Uterus (tissue), 4 donors: ENCODE data around the gene SUCLG2. TPM values are rescaled to one million over a fixed set of nuclear protein-coding genes. Genes with fewer than 3 reads are reported as not detected.

Experiments used
- DNase-seq, 2 donors: peaks; one replicate each; pipeline ENCODE4 v3.0.0-alpha.2; 2019 to 2020
- H3K27ac ChIP-seq, 2 donors: fragments of 200-600 bp; sonication (generic); 1 replicate in 1 of 2; 2 replicates in 1 of 2; pipeline ENCODE4 v1.5.1; 2016 to 2018
- H3K27me3 ChIP-seq, 2 donors: fragments of 200-600 bp; sonication (generic); one replicate each; pipeline ENCODE4 v1.5.1; 2018 to 2019; ENCODE audit warnings: control low read depth in 1 of 2
- H3K36me3 ChIP-seq, 2 donors: fragments of 200-600 bp; sonication (generic); one replicate each; pipeline ENCODE4 v1.5.1; 2019; ENCODE audit warnings: control low read depth in 1 of 2
- H3K4me1 ChIP-seq, 2 donors: fragments of 200-600 bp; sonication (generic); one replicate each; pipeline ENCODE4 v1.5.1; 2018 to 2019; ENCODE audit warnings: control low read depth in 1 of 2
- H3K4me3 ChIP-seq, 2 donors: fragments of 200-600 bp; sonication (generic); 1 replicate in 1 of 2; 2 replicates in 1 of 2; pipeline ENCODE4 v1.5.1; 2018 to 2019; ENCODE audit warnings: mild to moderate bottlenecking in 1 of 2
- H3K9me3 ChIP-seq, 2 donors: fragments of 200-600 bp; sonication (generic); one replicate each; pipeline ENCODE4 v1.5.1; 2019; ENCODE audit warnings: control low read depth in 1 of 2
- POLR2A ChIP-seq, 2 donors: fragments of 450-650 bp; IDR thresholded peaks; one replicate each; pipeline ENCODE4 v1.6.1; 2016; ENCODE audit warnings: antibody characterized with exemption in 2 of 2, mild to moderate bottlenecking in 1 of 2, moderate library complexity in 1 of 2
- intact Hi-C: fragments of 100-400 bp; cut with DNase I; formaldehyde crosslinking; loops from one replicate; pipeline ENCODE4 v1.15.1; 2023; ENCODE audit warnings: low total_unique reads
- total RNA-seq, 4 donors: library from RNA; depleted of rRNA in 3 of 4; stranded (reverse); fragments of >200 nt in 3 of 4; gene quantifications; one replicate each; pipeline versions ENCODE4 v1.1.0 to v1.2.4, GENCODE V29; 2014 to 2023
- TF ChIP-seq, protein P1 (sequence below), 4 experiments: fragments of 200-600 bp in 2 of 4; fragments of 450-650 bp in 2 of 4; sonication (generic) in 2 of 4; IDR thresholded peaks; one replicate each; pipeline ENCODE4 v1.5.1; 2016 to 2019; ENCODE audit warnings: antibody characterized with exemption in 4 of 4, mild to moderate bottlenecking in 2 of 4, moderate library complexity in 1 of 4
- donor health status: DM: yes; HTN: yes; CAD: no.

Gene SUCLG2
- total RNA-seq, 4 donors from 2014 or later = 30.5 to 77.0 (median 45.2) TPM

DNA sequence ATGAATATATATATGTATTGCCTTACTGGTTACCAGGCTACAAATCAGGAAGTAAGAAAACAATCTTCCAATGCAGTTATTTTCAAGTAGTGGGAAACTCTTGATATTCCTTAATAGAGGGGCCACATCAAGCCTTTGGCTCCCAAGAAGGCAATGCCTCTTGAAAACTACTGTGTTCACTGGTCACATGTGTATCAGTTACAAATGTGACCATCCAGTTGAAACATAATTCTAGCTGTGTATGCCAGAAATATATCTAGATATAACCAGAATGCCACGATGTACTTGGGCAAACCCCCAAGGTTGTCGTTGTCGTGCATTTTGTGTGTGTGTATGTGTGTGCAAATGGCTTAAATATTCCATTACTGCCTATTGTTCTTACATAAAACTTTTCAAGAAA, 200.8 kb downstream of the SUCLG2 start:
- H3K27me3 ChIP-seq = no peaks in the 10 kb centered on the region
- H3K4me1 ChIP-seq = no peaks in the 10 kb centered on the region
- H3K36me3 ChIP-seq = no peaks in the 10 kb centered on the region
- TF ChIP-seq, protein P1, sequence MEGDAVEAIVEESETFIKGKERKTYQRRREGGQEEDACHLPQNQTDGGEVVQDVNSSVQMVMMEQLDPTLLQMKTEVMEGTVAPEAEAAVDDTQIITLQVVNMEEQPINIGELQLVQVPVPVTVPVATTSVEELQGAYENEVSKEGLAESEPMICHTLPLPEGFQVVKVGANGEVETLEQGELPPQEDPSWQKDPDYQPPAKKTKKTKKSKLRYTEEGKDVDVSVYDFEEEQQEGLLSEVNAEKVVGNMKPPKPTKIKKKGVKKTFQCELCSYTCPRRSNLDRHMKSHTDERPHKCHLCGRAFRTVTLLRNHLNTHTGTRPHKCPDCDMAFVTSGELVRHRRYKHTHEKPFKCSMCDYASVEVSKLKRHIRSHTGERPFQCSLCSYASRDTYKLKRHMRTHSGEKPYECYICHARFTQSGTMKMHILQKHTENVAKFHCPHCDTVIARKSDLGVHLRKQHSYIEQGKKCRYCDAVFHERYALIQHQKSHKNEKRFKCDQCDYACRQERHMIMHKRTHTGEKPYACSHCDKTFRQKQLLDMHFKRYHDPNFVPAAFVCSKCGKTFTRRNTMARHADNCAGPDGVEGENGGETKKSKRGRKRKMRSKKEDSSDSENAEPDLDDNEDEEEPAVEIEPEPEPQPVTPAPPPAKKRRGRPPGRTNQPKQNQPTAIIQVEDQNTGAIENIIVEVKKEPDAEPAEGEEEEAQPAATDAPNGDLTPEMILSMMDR (IDR thresholded peaks at IDR 0.05) = no peak
- no peak for TF ChIP-seq POLR2A (IDR thresholded peaks at IDR 0.05)
- DNase-seq = no peak
- no peaks in the 10 kb centered on the region for H3K9me3 ChIP-seq
- intact Hi-C loops = no loop called here
- no peak overlapping the region for H3K4me3 ChIP-seq
- no peak overlapping the region for H3K27ac ChIP-seq

DNA sequence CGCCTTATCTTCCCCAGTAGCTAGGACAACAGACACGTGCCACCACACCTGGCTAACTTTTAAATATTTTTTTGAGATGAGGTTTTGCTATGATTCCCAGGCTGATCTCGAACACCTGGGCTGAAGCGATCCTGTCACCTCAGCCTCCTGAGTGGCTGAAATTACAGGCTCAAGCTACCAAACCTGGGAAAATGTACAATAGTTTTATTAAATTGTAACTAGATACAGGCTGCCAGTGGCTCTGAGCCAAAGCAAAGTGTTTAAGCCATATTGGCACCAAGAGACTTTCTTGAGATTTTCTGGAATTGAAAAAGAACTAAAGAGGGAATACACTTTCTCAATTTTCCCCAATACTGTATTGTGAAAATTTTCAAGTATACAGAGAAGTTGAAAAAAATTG, 204.3 kb downstream of the SUCLG2 start:
- no peaks in the 10 kb centered on the region for H3K27me3 ChIP-seq
- no peaks in the 10 kb centered on the region for H3K9me3 ChIP-seq
- no peak overlapping the region for H3K27ac ChIP-seq
- TF ChIP-seq, protein P1 (IDR thresholded peaks at IDR 0.05) = no peak
- no peak for TF ChIP-seq POLR2A (IDR thresholded peaks at IDR 0.05)
- DNase-seq = no peak
- no peaks in the 10 kb centered on the region for H3K4me1 ChIP-seq
- intact Hi-C loops = no loop called here
- H3K36me3 ChIP-seq = no peaks in the 10 kb centered on the region
- H3K4me3 ChIP-seq = no peak overlapping the region

DNA sequence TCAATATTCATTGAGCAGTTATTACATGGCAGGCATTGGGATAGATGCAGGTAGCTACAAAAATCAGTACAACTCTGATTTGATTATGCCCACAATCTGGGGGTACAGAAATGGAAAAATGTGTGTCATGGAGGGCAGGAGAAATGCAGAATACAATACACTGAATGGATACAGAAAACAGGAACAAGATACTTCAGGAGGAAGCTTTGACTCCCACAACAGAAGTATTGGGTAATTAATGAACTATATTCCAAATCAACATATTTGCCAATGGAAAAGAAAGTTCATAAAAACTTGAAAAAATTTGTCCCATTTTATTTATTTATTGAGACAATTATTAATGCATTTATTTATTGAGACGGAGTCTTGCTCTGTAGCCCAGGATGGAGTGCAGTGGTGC, 207.0 kb downstream of the SUCLG2 start:
- intact Hi-C loops = no loop called here
- Histone ChIP-seq H3K27ac (no peak overlapping the region), H3K9me3 (no peaks in the 10 kb centered on the region), H3K4me3 (no peak overlapping the region), H3K4me1 (no peaks in the 10 kb centered on the region), H3K27me3 (no peaks in the 10 kb centered on the region), H3K36me3 (no peaks in the 10 kb centered on the region)
- TF ChIP-seq, protein P1 (IDR thresholded peaks at IDR 0.05) = no peak
- TF ChIP-seq POLR2A (IDR thresholded peaks at IDR 0.05) = no peak
- DNase-seq = no peak

DNA sequence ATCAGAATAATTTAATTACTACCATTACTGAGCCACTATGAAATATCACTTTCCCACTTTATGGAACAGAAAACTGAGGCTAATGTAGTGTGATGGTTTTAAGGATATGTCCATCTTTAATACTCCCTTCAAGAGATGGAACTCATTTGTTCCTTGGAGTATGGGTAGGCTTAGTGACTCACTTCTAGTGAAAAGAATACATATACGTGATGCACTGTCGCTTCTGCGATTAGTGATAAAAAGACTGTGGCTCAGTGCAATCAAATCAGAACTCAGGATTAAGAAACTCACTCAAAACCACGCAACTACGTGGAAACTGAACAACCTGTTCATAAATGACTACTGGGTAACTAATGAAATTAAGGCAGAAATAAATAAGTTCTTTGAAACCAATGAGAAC, 216.6 kb downstream of the SUCLG2 start:
- Histone ChIP-seq H3K27me3 (no peaks in the 10 kb centered on the region), H3K9me3 (no peaks in the 10 kb centered on the region), H3K36me3 (no peaks in the 10 kb centered on the region), H3K4me3 (no peak overlapping the region), H3K4me1 (no peaks in the 10 kb centered on the region), H3K27ac (no peak overlapping the region)
- no peak for TF ChIP-seq POLR2A (IDR thresholded peaks at IDR 0.05)
- TF ChIP-seq, protein P1 (IDR thresholded peaks at IDR 0.05) = no peak
- intact Hi-C loops = no loop called here
- DNase-seq = no peak

DNA sequence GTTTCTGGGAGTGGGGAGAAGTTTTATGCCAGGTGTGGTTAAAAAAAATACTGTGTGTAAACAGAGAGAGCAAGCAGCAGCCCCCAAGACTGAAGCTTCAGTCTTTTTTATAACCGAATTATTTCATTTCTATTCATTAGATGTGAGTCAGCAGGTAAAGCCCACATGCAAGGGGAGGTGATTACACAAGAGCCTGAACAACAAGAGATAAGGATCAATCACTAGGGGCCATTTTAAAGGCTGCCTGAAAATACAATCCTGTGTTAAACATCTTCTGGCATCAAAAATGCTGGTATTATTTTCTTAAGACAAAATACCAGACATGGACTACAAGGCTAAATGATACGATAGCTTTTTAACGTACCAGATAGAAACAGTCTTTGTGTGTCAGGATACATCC, 217.3 kb downstream of the SUCLG2 start:
- intact Hi-C loops = no loop called here
- Histone ChIP-seq H3K9me3 (no peaks in the 10 kb centered on the region), H3K27ac (no peak overlapping the region), H3K4me1 (no peaks in the 10 kb centered on the region), H3K27me3 (no peaks in the 10 kb centered on the region), H3K36me3 (no peaks in the 10 kb centered on the region), H3K4me3 (no peak overlapping the region)
- DNase-seq = no peak
- TF ChIP-seq, protein P1 (IDR thresholded peaks at IDR 0.05) = no peak
- TF ChIP-seq POLR2A (IDR thresholded peaks at IDR 0.05) = no peak
